Measurements from ENCODE around the gene DNAH1. TPM values are rescaled to one million over a fixed set of nuclear protein-coding genes. Genes with fewer than 3 reads are reported as not detected.

DNAH1 gene
- total and polyA plus RNA-seq, 2 of the 13 experiments (the other 11 are each of a cell fraction or from before 2014, with no cell fraction given): 0.64 to 3.5 TPM

DNA sequence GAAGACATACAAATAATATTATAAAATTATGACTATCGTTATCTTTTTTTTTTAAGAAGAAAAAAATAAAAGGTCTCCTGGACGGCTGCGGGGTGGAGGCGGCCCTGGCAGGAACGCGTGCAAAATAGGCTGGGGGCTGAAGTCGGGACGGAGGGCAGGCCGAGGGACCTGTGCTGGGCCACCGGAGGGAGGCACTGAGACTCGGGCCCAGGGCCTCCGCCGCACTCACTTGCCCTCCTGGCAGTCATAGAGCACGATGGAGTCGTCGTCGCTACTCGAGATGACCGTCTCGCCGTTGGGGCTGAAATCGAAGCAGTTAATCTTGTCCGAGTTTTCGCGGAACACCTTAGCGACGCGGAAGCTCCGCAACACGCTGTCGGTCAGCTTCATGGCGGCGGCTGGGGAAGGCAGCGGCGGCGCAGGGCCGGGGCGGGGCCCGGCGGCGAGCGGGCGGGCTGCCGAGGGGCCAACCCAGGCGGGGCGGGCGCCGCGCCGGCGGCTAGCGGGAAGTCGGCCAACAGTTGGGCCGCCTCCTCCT lies 38.1 kb upstream of the DNAH1 start (continued):
- TF ChIP-seq, protein P1, sequence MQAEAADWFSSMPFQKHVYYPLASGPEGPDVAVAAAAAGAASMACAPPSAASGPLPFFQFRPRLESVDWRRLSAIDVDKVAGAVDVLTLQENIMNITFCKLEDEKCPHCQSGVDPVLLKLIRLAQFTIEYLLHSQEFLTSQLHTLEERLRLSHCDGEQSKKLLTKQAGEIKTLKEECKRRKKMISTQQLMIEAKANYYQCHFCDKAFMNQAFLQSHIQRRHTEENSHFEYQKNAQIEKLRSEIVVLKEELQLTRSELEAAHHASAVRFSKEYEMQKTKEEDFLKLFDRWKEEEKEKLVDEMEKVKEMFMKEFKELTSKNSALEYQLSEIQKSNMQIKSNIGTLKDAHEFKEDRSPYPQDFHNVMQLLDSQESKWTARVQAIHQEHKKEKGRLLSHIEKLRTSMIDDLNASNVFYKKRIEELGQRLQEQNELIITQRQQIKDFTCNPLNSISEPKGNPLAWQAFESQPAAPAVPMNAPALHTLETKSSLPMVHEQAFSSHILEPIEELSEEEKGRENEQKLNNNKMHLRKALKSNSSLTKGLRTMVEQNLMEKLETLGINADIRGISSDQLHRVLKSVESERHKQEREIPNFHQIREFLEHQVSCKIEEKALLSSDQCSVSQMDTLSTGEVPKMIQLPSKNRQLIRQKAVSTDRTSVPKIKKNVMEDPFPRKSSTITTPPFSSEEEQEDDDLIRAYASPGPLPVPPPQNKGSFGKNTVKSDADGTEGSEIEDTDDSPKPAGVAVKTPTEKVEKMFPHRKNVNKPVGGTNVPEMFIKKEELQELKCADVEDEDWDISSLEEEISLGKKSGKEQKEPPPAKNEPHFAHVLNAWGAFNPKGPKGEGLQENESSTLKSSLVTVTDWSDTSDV (CRISPR knock-in tag; IDR thresholded peaks at IDR 0.05): no peak
- TF ChIP-seq KLF11 (CRISPR knock-in tag; IDR thresholded peaks at IDR 0.05) (0 out of 2 replicates have a peak, but pooled peaks have one; percentile 4), CCDC6 (CRISPR knock-in tag; IDR thresholded peaks at IDR 0.05) (no peak), ZNF652 (CRISPR knock-in tag; IDR thresholded peaks at IDR 0.05; ENCODE audit: borderline replicate concordance, low read depth) (no peak), MTF2 (CRISPR knock-in tag; IDR thresholded peaks at IDR 0.05; ENCODE audit: borderline replicate concordance) (0 out of 2 replicates have a peak, but pooled peaks have one; percentile 28), HOXA7 (CRISPR knock-in tag; IDR thresholded peaks at IDR 0.05) (no peak), MIXL1 (CRISPR knock-in tag; IDR thresholded peaks at IDR 0.05) (no peak), POLR2A (IDR thresholded peaks at IDR 0.05; ENCODE audit: insufficient read depth in 1 of 2, low read depth in 2 of 2, low read length in 2 of 2) (peak in 1 of 2 experiments; percentile 78; a peak in 2 of 4 replicates), NONO (IDR thresholded peaks at IDR 0.05) (no peak), NONO (CRISPR knock-in tag; conservative IDR thresholded peaks at IDR 0.05) (no peak), ZBTB7B (CRISPR knock-in tag; IDR thresholded peaks at IDR 0.05) (no peak), SMC3 (IDR thresholded peaks at IDR 0.05; ENCODE audit: low read length) (no peak), HDAC2 (CRISPR knock-in tag; IDR thresholded peaks at IDR 0.05) (no peak), ZNF547 (CRISPR knock-in tag; IDR thresholded peaks at IDR 0.05) (no peak; the same call in 1 of the 2 replicates), ZNF557 (CRISPR knock-in tag; IDR thresholded peaks at IDR 0.05) (no peak)
- TF ChIP-seq, protein P2, sequence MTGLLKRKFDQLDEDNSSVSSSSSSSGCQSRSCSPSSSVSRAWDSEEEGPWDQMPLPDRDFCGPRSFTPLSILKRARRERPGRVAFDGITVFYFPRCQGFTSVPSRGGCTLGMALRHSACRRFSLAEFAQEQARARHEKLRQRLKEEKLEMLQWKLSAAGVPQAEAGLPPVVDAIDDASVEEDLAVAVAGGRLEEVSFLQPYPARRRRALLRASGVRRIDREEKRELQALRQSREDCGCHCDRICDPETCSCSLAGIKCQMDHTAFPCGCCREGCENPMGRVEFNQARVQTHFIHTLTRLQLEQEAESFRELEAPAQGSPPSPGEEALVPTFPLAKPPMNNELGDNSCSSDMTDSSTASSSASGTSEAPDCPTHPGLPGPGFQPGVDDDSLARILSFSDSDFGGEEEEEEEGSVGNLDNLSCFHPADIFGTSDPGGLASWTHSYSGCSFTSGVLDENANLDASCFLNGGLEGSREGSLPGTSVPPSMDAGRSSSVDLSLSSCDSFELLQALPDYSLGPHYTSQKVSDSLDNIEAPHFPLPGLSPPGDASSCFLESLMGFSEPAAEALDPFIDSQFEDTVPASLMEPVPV (CRISPR knock-in tag; IDR thresholded peaks at IDR 0.05): no peak
- TF ChIP-seq, protein P3, sequence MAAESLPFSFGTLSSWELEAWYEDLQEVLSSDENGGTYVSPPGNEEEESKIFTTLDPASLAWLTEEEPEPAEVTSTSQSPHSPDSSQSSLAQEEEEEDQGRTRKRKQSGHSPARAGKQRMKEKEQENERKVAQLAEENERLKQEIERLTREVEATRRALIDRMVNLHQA (CRISPR knock-in tag; IDR thresholded peaks at IDR 0.05): no peak
- TF ChIP-seq, protein P4, sequence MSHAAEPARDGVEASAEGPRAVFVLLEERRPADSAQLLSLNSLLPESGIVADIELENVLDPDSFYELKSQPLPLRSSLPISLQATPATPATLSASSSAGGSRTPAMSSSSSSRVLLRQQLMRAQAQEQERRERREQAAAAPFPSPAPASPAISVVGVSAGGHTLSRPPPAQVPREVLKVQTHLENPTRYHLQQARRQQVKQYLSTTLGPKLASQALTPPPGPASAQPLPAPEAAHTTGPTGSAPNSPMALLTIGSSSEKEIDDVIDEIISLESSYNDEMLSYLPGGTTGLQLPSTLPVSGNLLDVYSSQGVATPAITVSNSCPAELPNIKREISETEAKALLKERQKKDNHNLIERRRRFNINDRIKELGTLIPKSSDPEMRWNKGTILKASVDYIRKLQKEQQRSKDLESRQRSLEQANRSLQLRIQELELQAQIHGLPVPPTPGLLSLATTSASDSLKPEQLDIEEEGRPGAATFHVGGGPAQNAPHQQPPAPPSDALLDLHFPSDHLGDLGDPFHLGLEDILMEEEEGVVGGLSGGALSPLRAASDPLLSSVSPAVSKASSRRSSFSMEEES (CRISPR knock-in tag; IDR thresholded peaks at IDR 0.05): no peak
- TF ChIP-seq, protein P5, sequence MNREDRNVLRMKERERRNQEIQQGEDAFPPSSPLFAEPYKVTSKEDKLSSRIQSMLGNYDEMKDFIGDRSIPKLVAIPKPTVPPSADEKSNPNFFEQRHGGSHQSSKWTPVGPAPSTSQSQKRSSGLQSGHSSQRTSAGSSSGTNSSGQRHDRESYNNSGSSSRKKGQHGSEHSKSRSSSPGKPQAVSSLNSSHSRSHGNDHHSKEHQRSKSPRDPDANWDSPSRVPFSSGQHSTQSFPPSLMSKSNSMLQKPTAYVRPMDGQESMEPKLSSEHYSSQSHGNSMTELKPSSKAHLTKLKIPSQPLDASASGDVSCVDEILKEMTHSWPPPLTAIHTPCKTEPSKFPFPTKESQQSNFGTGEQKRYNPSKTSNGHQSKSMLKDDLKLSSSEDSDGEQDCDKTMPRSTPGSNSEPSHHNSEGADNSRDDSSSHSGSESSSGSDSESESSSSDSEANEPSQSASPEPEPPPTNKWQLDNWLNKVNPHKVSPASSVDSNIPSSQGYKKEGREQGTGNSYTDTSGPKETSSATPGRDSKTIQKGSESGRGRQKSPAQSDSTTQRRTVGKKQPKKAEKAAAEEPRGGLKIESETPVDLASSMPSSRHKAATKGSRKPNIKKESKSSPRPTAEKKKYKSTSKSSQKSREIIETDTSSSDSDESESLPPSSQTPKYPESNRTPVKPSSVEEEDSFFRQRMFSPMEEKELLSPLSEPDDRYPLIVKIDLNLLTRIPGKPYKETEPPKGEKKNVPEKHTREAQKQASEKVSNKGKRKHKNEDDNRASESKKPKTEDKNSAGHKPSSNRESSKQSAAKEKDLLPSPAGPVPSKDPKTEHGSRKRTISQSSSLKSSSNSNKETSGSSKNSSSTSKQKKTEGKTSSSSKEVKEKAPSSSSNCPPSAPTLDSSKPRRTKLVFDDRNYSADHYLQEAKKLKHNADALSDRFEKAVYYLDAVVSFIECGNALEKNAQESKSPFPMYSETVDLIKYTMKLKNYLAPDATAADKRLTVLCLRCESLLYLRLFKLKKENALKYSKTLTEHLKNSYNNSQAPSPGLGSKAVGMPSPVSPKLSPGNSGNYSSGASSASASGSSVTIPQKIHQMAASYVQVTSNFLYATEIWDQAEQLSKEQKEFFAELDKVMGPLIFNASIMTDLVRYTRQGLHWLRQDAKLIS (CRISPR knock-in tag; IDR thresholded peaks at IDR 0.05): no peak
- TF ChIP-seq, protein P6, sequence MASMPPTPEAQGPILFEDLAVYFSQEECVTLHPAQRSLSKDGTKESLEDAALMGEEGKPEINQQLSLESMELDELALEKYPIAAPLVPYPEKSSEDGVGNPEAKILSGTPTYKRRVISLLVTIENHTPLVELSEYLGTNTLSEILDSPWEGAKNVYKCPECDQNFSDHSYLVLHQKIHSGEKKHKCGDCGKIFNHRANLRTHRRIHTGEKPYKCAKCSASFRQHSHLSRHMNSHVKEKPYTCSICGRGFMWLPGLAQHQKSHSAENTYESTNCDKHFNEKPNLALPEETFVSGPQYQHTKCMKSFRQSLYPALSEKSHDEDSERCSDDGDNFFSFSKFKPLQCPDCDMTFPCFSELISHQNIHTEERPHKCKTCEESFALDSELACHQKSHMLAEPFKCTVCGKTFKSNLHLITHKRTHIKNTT (CRISPR knock-in tag; IDR thresholded peaks at IDR 0.05): no peak
